Measurements from ENCODE around the gene SLC11A2.
"Not testable (repeated sequence)": the region's sequence is repeated elsewhere in the genome, so short reads cannot be mapped to it uniquely, and the experiment has no call there.

DNA sequence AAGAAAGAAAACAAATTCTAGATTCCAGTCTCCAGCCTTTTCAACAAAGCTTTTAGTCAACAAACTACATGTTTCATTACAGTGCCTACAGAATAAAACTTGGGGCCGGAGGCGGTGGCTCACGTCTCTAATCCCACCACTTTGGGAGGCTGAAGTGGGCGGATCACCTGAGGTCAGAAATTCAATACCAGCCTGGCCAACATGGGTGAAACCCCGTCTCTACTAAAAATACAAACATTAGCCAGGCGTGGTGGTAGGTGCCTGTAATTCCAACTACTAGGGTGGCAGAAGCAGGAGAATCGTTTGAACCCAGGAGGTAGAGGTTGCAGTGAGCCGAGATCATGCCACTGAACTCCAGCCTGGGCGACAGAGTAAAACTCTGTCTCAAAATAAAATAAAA lies 11.7 kb downstream of the SLC11A2 start:
- not testable (repeated sequence) for TF ChIP-seq HOXD1 (CRISPR knock-in tag; IDR thresholded peaks at IDR 0.05); PLRG1 (conservative IDR thresholded peaks at IDR 0.05); ERF (CRISPR knock-in tag; IDR thresholded peaks at IDR 0.05); NFYB (CRISPR knock-in tag; IDR thresholded peaks at IDR 0.05); FOXK2 (IDR thresholded peaks at IDR 0.05)
- TF ChIP-seq, protein P1, sequence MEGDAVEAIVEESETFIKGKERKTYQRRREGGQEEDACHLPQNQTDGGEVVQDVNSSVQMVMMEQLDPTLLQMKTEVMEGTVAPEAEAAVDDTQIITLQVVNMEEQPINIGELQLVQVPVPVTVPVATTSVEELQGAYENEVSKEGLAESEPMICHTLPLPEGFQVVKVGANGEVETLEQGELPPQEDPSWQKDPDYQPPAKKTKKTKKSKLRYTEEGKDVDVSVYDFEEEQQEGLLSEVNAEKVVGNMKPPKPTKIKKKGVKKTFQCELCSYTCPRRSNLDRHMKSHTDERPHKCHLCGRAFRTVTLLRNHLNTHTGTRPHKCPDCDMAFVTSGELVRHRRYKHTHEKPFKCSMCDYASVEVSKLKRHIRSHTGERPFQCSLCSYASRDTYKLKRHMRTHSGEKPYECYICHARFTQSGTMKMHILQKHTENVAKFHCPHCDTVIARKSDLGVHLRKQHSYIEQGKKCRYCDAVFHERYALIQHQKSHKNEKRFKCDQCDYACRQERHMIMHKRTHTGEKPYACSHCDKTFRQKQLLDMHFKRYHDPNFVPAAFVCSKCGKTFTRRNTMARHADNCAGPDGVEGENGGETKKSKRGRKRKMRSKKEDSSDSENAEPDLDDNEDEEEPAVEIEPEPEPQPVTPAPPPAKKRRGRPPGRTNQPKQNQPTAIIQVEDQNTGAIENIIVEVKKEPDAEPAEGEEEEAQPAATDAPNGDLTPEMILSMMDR (CRISPR knock-in tag; IDR thresholded peaks at IDR 0.05): not testable (repeated sequence)

Measured in HepG2 (cell line).